Putamen (tissue), 1 donor: Measurements from ENCODE around the gene SIPA1L3.

Experiments
- DNase-seq: peaks from one replicate; pipeline ENCODE4 v3.0.0-alpha.2; 2016; ENCODE audit warnings: low spot score

Gene SIPA1L3

GRCh38 chr19:37997911-37998344 lies 90.9 kb downstream of the SIPA1L3 start:
- DNase-seq: no peak

GRCh38 chr19:37998801-37999308 lies 91.8 kb downstream of the SIPA1L3 start:
- no peak for DNase-seq

GRCh38 chr19:37999309-38000213 lies 92.6 kb downstream of the SIPA1L3 start:
- DNase-seq: no peak

- no peak for DNase-seq
Measured at GRCh38 chr19:38001158-38001781, 94.3 kb downstream of the SIPA1L3 start.

GRCh38 chr19:38003438-38004185 lies 96.6 kb downstream of the SIPA1L3 start:
- DNase-seq: peak; percentile 55

GRCh38 chr19:38004186-38004520 lies 97.1 kb downstream of the SIPA1L3 start:
- DNase-seq: no peak

GRCh38 chr19:38004521-38005223 lies 97.7 kb downstream of the SIPA1L3 start:
- DNase-seq: peak; percentile 98

- DNase-seq: no peak
Measured at GRCh38 chr19:38005224-38005614, 98.2 kb downstream of the SIPA1L3 start.

- no peak for DNase-seq
Measured at GRCh38 chr19:38006361-38007045, 99.5 kb downstream of the SIPA1L3 start.

- DNase-seq: no peak
Measured at GRCh38 chr19:38009650-38010242, 102.7 kb downstream of the SIPA1L3 start.

- DNase-seq: no peak
Measured at GRCh38 chr19:38011426-38011825, 104.4 kb downstream of the SIPA1L3 start.

GRCh38 chr19:38012290-38012689 lies 105.3 kb downstream of the SIPA1L3 start:
- DNase-seq: no peak

GRCh38 chr19:38012944-38013343 lies 105.9 kb downstream of the SIPA1L3 start:
- DNase-seq: no peak

GRCh38 chr19:38013913-38014580 lies 107.0 kb downstream of the SIPA1L3 start:
- DNase-seq: no peak

- DNase-seq: no peak
Measured at GRCh38 chr19:38015216-38015615, 108.2 kb downstream of the SIPA1L3 start.

- no peak for DNase-seq
Measured at GRCh38 chr19:38015761-38016160, 108.8 kb downstream of the SIPA1L3 start.

- no peak for DNase-seq
Measured at GRCh38 chr19:38017401-38018151, 110.6 kb downstream of the SIPA1L3 start.

- no peak for DNase-seq
Measured at GRCh38 chr19:38018694-38019395, 111.8 kb downstream of the SIPA1L3 start.

- DNase-seq: no peak
Measured at GRCh38 chr19:38019396-38019724, 112.4 kb downstream of the SIPA1L3 start.
